HG03521 (cell line): ENCODE results near the gene ZNF35.
A peak's percentile ranks its signal among the peaks of the same experiment; 100 is the strongest.
"Not testable (repeated sequence)": the region's sequence is repeated elsewhere in the genome, so short reads cannot be mapped to it uniquely, and the experiment has no call there.

Source experiments
- ATAC-seq: cut with Tn5 transposase; IDR thresholded peaks from one replicate; pipeline ENCODE4 v1.9.1; 2021; ENCODE audit warnings: mild to moderate bottlenecking, moderate library complexity; ENCODE audit not compliant: unreplicated experiment

ZNF35 gene

DNA sequence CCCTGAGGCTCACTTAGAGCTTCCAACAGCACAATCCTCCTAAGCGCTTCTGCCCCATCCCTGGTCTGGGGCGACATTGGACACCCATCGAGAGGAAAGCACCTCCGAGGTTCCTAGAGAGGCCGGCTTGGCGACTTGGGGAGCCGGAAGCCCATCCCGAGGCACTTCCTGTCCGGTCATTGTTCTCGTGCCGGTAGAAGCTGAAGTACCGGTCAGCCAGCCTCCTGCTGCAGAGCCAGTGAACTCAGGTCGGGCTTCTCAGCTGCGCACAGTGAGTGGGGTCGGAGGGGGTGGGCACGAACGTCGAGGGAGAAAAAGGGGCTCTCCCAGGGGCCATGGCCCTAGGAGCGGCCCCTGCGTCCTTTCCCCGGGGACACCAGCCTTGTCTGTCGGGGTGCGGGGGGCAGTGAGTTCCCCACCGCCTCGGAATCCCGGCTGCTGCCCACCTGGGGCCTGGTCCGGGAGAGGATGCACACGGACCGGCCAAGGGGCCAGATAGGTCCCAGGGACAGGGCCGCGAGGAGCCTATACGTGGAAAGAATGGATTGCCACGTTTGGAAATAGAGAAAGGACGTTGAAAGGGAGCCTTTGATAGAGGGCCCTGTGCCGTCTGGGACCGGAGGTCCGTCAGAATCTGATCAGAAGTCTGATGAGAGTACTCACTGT, at the start of gene ZNF35:
ZNF35 (plus strand) TSS at position 169 of the 666 bp plus-strand sequence. CDS start 2,336 bp downstream, outside the sequence.
- peak; percentile 92 for ATAC-seq

DNA sequence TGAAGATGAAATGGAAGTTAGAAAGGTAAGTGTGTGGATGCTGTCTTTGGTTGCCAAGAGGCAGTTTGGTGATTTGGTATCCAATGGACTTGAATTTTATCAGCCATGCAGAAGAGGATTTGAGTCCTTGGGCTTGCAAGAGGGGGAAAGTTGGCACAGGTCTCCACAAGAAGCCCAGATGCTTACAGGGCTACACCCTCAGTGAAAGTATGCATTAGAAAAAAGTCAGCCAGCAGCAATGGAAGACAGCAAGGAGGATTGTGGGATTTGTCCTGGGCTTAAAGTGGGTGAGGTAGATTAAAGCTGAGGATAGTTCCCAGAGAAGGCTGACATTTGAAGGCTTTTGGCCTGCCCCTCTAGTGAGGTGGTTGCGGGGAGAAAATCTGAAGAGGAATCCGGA, 46.8 kb upstream of the ZNF35 start:
- ATAC-seq = no peak

- no peak for ATAC-seq
Measured at GRCh38 chr3:44612678-44613077, 35.9 kb upstream of the ZNF35 start.

- peak; percentile 86 for ATAC-seq
Measured at GRCh38 chr3:44624749-44625480, 23.6 kb upstream of the ZNF35 start, which contains the start of gene ZNF197. ZNF197 (plus strand) TSS chr3:44625036; CDS start chr3:44629155, 4,119 bp downstream.

DNA sequence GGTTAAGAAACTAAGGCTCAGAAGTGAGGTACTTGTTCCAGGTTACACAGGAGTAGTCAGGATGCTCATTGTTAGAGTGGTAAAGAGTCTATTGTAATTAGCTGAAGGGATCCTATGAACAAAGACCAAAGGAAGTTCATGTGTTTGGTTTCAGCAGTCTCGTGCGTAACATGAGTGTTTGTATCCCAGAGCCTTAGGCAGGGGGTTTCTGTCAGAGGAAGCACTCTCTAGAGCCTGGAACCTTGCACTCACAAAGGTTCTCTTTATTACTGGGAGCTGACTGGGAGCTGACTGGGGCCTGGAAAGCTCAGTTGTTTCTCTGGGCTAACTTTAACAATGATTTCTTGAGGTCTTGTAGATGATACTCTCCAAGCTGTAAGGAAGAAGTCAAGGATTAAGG, 19.8 kb upstream of the ZNF35 start:
- ATAC-seq = no peak

- no peak for ATAC-seq
Measured at GRCh38 chr3:44632193-44632592, 16.3 kb upstream of the ZNF35 start.

DNA sequence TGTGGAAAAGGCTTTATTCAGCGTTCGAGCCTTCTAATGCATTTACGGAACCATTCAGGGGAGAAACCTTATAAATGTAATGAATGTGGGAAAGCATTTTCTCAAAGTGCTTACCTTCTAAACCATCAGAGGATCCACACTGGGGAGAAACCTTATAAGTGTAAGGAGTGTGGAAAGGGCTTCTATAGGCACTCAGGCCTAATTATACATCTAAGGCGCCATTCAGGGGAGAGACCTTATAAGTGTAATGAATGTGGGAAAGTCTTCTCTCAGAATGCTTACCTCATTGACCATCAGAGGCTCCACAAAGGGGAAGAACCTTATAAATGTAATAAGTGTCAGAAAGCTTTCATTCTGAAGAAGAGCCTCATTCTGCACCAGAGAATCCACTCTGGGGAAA, 6.2 kb upstream of the ZNF35 start:
- ATAC-seq = no peak

- ATAC-seq = no peak
Measured at GRCh38 chr3:44643024-44643423, 5.5 kb upstream of the ZNF35 start.

GRCh38 chr3:44647771-44648170, 761 bp upstream of the ZNF35 start:
- no peak for ATAC-seq

- no peak for ATAC-seq
Measured at GRCh38 chr3:44649709-44650108, 1.2 kb downstream of the ZNF35 start.

GRCh38 chr3:44654039-44654438, 5.5 kb downstream of the ZNF35 start:
- no peak for ATAC-seq

GRCh38 chr3:44659015-44659414, 10.5 kb downstream of the ZNF35 start:
- ATAC-seq = no peak

DNA sequence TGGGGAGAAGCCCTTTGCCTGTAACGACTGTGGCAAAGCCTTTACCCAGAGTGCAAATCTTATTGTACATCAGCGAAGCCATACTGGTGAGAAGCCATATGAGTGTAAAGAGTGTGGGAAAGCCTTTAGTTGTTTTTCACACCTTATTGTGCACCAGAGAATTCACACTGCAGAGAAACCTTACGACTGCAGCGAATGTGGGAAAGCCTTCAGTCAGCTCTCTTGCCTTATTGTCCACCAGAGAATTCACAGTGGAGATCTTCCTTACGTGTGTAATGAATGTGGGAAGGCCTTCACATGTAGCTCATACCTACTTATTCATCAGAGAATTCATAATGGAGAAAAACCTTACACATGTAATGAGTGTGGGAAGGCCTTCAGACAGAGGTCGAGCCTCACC, 10.9 kb downstream of the ZNF35 start:
- ATAC-seq = no peak

- no peak for ATAC-seq
Measured at GRCh38 chr3:44661189-44661588, 12.7 kb downstream of the ZNF35 start.

DNA sequence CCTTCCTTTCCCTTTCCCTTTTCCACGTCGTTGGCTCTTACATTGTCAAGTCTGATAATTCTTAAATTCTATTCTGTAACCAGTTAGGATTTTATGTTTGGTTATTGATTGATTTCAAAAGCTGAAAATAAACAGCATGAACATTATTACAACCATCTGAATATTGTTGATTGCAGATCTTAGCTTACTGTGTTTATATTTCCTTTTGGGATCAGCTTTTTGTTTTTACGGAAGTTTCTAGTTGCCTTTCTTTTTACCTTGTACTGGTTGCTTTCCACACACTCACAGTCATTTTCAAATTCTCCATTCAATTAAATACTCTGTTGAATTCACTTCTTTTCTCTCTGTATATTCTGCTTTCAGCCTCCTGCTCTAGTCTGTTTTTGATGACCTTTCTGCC, 16.6 kb downstream of the ZNF35 start:
- ATAC-seq = no peak

DNA sequence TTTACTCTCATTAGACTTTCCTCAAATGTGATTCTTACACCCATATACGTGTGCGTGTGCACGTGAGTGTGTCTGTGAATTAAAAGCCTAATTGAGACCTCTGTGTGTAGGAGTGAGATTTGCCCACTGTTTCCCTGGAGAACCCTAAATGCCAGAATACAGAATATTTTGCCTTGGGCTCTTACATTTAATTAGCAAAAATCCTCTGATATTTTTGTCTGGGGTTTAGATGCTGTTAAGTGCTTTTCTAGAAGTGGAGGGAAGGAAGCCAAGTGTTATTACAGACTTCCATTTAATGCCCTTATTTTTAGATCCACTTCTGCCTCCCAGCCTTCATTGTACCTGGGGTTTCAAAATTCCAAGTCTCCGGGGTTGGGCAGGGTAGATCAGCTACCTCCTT, 17.8 kb downstream of the ZNF35 start:
- ATAC-seq = no peak

GRCh38 chr3:44669760-44670159, 21.2 kb downstream of the ZNF35 start:
- no peak for ATAC-seq

GRCh38 chr3:44673466-44673865, 24.9 kb downstream of the ZNF35 start:
- ATAC-seq = not testable (repeated sequence)

DNA sequence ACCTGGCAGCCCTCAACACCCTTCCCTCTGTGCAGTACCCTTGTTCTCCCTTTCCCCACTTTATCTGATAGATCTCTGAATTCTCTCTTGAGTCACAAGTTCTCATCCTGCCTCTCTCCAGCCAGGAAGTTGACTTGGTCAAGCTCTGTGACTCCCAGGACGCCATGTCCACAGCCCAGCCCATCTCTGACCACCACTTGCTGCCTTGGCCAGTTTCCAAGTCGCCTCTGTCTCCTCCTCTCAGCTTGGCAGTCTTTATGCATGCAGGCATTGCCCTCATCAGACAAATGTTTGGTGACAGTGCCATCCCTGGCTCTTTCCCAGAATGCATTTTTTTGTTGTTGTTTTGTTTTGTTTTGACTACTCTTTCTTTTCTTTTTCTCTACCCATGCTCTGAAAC, 25.7 kb downstream of the ZNF35 start:
- ATAC-seq = no peak

- ATAC-seq = no peak
Measured at GRCh38 chr3:44678480-44679116, 30.1 kb downstream of the ZNF35 start.

- no peak for ATAC-seq
Measured at GRCh38 chr3:44680921-44681455, 32.5 kb downstream of the ZNF35 start.
